GM18508 (cell line): ENCODE data around the gene HMGCL.
"Not testable (repeated sequence)": the region's sequence is repeated elsewhere in the genome, so short reads cannot be mapped to it uniquely, and the experiment has no call there.

Experiments used
- ATAC-seq: cut with Tn5 transposase; IDR thresholded peaks from one replicate; pipeline ENCODE4 v1.9.1; 2021; ENCODE audit warnings: moderate number of reproducible peaks; ENCODE audit not compliant: insufficient read depth, unreplicated experiment

Gene HMGCL

GRCh38 chr1:23784846-23785245 lies 40.4 kb downstream of the HMGCL start:
- no peak for ATAC-seq

GRCh38 chr1:23783141-23783540 lies 42.1 kb downstream of the HMGCL start:
- not testable (repeated sequence) for ATAC-seq

GRCh38 chr1:23779826-23780371 lies 45.3 kb downstream of the HMGCL start:
- ATAC-seq, result no peak

- ATAC-seq, result no peak
Observed at GRCh38 chr1:23777979-23778814, 47.0 kb downstream of the HMGCL start, which contains the start of gene PITHD1. Gene PITHD1, plus strand, starts transcription at chr1:23778418. Its CDS starts 98 bp downstream, at chr1:23778516.

- ATAC-seq, result no peak
Observed at GRCh38 chr1:23776217-23776616, 49.0 kb downstream of the HMGCL start.

- ATAC-seq, result no peak
Observed at GRCh38 chr1:23774174-23774880, 50.9 kb downstream of the HMGCL start.

- ATAC-seq, result no peak
Observed at GRCh38 chr1:23772854-23773242, 52.4 kb downstream of the HMGCL start.

- ATAC-seq, result no peak
Observed at GRCh38 chr1:23772049-23772853, 53.0 kb downstream of the HMGCL start.

- no peak for ATAC-seq
Observed at GRCh38 chr1:23768733-23769132, 56.5 kb downstream of the HMGCL start.

- ATAC-seq, result no peak
Observed at GRCh38 chr1:23763041-23763577, 62.1 kb downstream of the HMGCL start.

- no peak for ATAC-seq
Observed at GRCh38 chr1:23759277-23759676, 66.0 kb downstream of the HMGCL start.

GRCh38 chr1:23757812-23758211 lies 67.4 kb downstream of the HMGCL start:
- no peak for ATAC-seq

- ATAC-seq, result no peak
Observed at GRCh38 chr1:23756676-23757075, 68.6 kb downstream of the HMGCL start.

GRCh38 chr1:23752909-23753308 lies 72.3 kb downstream of the HMGCL start:
- ATAC-seq, result no peak
